Neural cell (in vitro differentiated cells): Measurements from ENCODE around the gene TMTC1. TPM values are rescaled to one million over a fixed set of nuclear protein-coding genes. Genes with fewer than 3 reads are reported as not detected.

Source experiments
- H2AFZ ChIP-seq: fragments of 200-600, 300-800 bp; sonication (generic), shearing (Covaris generic); 2 replicates; pipeline ENCODE4 v1.6.0; 2014; ENCODE audit warnings: low read depth, mild to moderate bottlenecking, antibody characterized with exemption, low read length, moderate library complexity
- H3F3A ChIP-seq: fragments of 200-600 bp; shearing (Covaris generic); 2 replicates; pipeline ENCODE4 v1.6.1; 2016; ENCODE audit warnings: mild to moderate bottlenecking, moderate library complexity, mixed read lengths, antibody characterized with exemption, low read length; ENCODE audit not compliant: insufficient read depth, poor library complexity, severe bottlenecking
- H3K27ac ChIP-seq: fragments of 200-600, 300-800 bp; sonication (generic), shearing (Covaris generic); 2 replicates; pipeline ENCODE4 v1.5.1; 2014; ENCODE audit warnings: mild to moderate bottlenecking, low read length, moderate library complexity
- H3K27me3 ChIP-seq: fragments of 300-800, 200-600 bp; sonication (generic), shearing (Covaris generic); 2 replicates; pipeline ENCODE4 v1.6.0; 2014; ENCODE audit warnings: mild to moderate bottlenecking, low read depth, low read length, moderate library complexity; ENCODE audit not compliant: insufficient read depth
- H3K36me3 ChIP-seq: fragments of 300-800, 200-600 bp; sonication (generic), shearing (Covaris generic); 2 replicates; pipeline ENCODE4 v1.5.1; 2014; ENCODE audit warnings: mild to moderate bottlenecking, antibody characterized with exemption, low read length, moderate library complexity; ENCODE audit not compliant: insufficient read depth
- H3K4me2 ChIP-seq: fragments of 300-800, 200-600 bp; sonication (generic), shearing (Covaris generic); 2 replicates; pipeline ENCODE4 v1.6.0; 2014; ENCODE audit warnings: mild to moderate bottlenecking, low read length
- H3K4me3 ChIP-seq: fragments of 300-800, 200-600 bp; sonication (generic), shearing (Covaris generic); 2 replicates; pipeline ENCODE4 v1.5.1; 2014; ENCODE audit warnings: mild to moderate bottlenecking, low read length, moderate library complexity
- H3K79me2 ChIP-seq: fragments of 200-600 bp; shearing (Covaris generic); replicated peaks from 2 replicates; pipeline ENCODE4 v1.6.0; 2014; ENCODE audit warnings: mild to moderate bottlenecking, low read length, moderate library complexity; ENCODE audit not compliant: insufficient read depth
- H3K9ac ChIP-seq: fragments of 300-800, 200-600 bp; sonication (generic), shearing (Covaris generic); 2 replicates; pipeline ENCODE4 v1.6.1; 2016; ENCODE audit warnings: mild to moderate bottlenecking, low read length, mixed read lengths
- H3K9me2 ChIP-seq: fragments of 200-600 bp; shearing (Covaris generic); 2 replicates; pipeline ENCODE4 v1.6.1; 2016; ENCODE audit warnings: mild to moderate bottlenecking, low read length, mixed read lengths; ENCODE audit not compliant: insufficient read depth
- H3K9me3 ChIP-seq: fragments of 200-600, 300-800 bp; sonication (generic), shearing (Covaris generic); 2 replicates; pipeline ENCODE4 v1.6.1; 2016; ENCODE audit warnings: mild to moderate bottlenecking, mixed run types, low read length, moderate library complexity, mixed read lengths
- H4K20me1 ChIP-seq: fragments of 200-600 bp; shearing (Covaris generic); 2 replicates; pipeline ENCODE4 v1.6.1; 2016; ENCODE audit warnings: mild to moderate bottlenecking, mixed run types; ENCODE audit not compliant: insufficient read depth
- CTCF ChIP-seq: fragments of 450-650 bp; IDR thresholded peaks from 2 replicates; pipeline ENCODE4 v1.5.1; 2014; ENCODE audit warnings: antibody characterized with exemption, mild to moderate bottlenecking, moderate library complexity; ENCODE audit not compliant: poor library complexity, severe bottlenecking
- EP300 ChIP-seq: fragments of 450-650 bp; conservative IDR thresholded peaks from 2 replicates; pipeline ENCODE4 v1.6.1; 2014; ENCODE audit warnings: antibody characterized with exemption, mild to moderate bottlenecking, moderate library complexity; ENCODE audit not compliant: poor library complexity, severe bottlenecking
- EZH2 ChIP-seq: fragments of 200-600, 300-800 bp; shearing (Covaris generic), sonication (generic); IDR thresholded peaks from 2 replicates; pipeline ENCODE4 v1.6.1; 2014; ENCODE audit warnings: antibody characterized with exemption, low read length, borderline replicate concordance, mild to moderate bottlenecking; ENCODE audit not compliant: insufficient read depth, poor library complexity, severe bottlenecking
- MXI1 ChIP-seq: fragments of 450-650 bp; conservative IDR thresholded peaks from 2 replicates; pipeline ENCODE4 v1.6.1; 2014; ENCODE audit warnings: antibody characterized with exemption, mild to moderate bottlenecking; ENCODE audit not compliant: poor library complexity, severe bottlenecking
- POLR2AphosphoS5 ChIP-seq: IDR thresholded peaks from 2 replicates; pipeline ENCODE4 v1.6.1; 2012
- RAD21 ChIP-seq: fragments of 450-650 bp; conservative IDR thresholded peaks from 2 replicates; pipeline ENCODE4 v1.6.1; 2014; ENCODE audit warnings: antibody characterized with exemption, mild to moderate bottlenecking, moderate library complexity
- REST ChIP-seq: IDR thresholded peaks from 2 replicates; pipeline ENCODE4 v1.6.1; 2012; ENCODE audit warnings: borderline replicate concordance
- SMC3 ChIP-seq: fragments of 450-650 bp; conservative IDR thresholded peaks from 2 replicates; pipeline ENCODE4 v1.6.1; 2014; ENCODE audit warnings: antibody characterized with exemption, mild to moderate bottlenecking, moderate library complexity; ENCODE audit not compliant: poor library complexity
- TAF1 ChIP-seq: IDR thresholded peaks from 2 replicates; pipeline ENCODE4 v1.6.1; 2012; ENCODE audit warnings: low read depth
- polyA plus RNA-seq: library from polyadenylated mRNA; depleted of rRNA; stranded (reverse); fragments of >200 nt; gene quantifications from 2 replicates; pipeline ENCODE4 v1.2.3, GENCODE V29; 2014

Gene TMTC1
- polyA plus RNA-seq, 1 donor from 2014 or later = 10.0 TPM

GRCh38 chr12:29530436-29530835 is 253.3 kb downstream of the TMTC1 start:
- Histone ChIP-seq H3K36me3 (no peaks in the 10 kb centered on the region), H3K9ac (no peak overlapping the region), H3K9me3 (no peaks in the 10 kb centered on the region), H3K79me2 (no peaks in the 10 kb centered on the region), H3K4me3 (no peak overlapping the region), H3K9me2 (no peaks in the 10 kb centered on the region), H3K27me3 (no peaks in the 10 kb centered on the region), H3K4me2 (no peak overlapping the region), H2AFZ (no peak overlapping the region), H3K27ac (no peak overlapping the region), H3F3A (no peaks in the 10 kb centered on the region), H4K20me1 (no peaks in the 10 kb centered on the region)
- TF ChIP-seq MXI1 = no peak
- TF ChIP-seq EZH2 = no peak
- no peak for TF ChIP-seq RAD21
- no peak for TF ChIP-seq POLR2AphosphoS5
- no peak for TF ChIP-seq CTCF
- TF ChIP-seq SMC3 = no peak
- TF ChIP-seq TAF1 = no peak
- TF ChIP-seq EP300 = no peak
- TF ChIP-seq REST = no peak

- Histone ChIP-seq H3K36me3 (no peaks in the 10 kb centered on the region), H3K9me3 (no peaks in the 10 kb centered on the region), H3K79me2 (no peaks in the 10 kb centered on the region), H2AFZ (no peak overlapping the region), H3K4me2 (no peak overlapping the region), H3K4me3 (no peak overlapping the region), H4K20me1 (no peaks in the 10 kb centered on the region), H3K9ac (no peak overlapping the region), H3K9me2 (no peaks in the 10 kb centered on the region), H3K27ac (no peak overlapping the region), H3K27me3 (no peaks in the 10 kb centered on the region), H3F3A (no peaks in the 10 kb centered on the region)
- no peak for TF ChIP-seq EP300
- no peak for TF ChIP-seq MXI1
- TF ChIP-seq RAD21 = no peak
- no peak for TF ChIP-seq CTCF
- TF ChIP-seq EZH2 = no peak
- no peak for TF ChIP-seq SMC3
- TF ChIP-seq REST = no peak
- no peak for TF ChIP-seq POLR2AphosphoS5
- no peak for TF ChIP-seq TAF1
Observed at GRCh38 chr12:29528161-29528560, 255.6 kb downstream of the TMTC1 start.
